ENCODE measurements around the gene CPTP. TPM values are rescaled to one million over a fixed set of nuclear protein-coding genes. Genes with fewer than 3 reads are reported as not detected.

CPTP gene
- total RNA-seq, 2 experiments from 2014 or later = 12.1 to 13.1 TPM

DNA sequence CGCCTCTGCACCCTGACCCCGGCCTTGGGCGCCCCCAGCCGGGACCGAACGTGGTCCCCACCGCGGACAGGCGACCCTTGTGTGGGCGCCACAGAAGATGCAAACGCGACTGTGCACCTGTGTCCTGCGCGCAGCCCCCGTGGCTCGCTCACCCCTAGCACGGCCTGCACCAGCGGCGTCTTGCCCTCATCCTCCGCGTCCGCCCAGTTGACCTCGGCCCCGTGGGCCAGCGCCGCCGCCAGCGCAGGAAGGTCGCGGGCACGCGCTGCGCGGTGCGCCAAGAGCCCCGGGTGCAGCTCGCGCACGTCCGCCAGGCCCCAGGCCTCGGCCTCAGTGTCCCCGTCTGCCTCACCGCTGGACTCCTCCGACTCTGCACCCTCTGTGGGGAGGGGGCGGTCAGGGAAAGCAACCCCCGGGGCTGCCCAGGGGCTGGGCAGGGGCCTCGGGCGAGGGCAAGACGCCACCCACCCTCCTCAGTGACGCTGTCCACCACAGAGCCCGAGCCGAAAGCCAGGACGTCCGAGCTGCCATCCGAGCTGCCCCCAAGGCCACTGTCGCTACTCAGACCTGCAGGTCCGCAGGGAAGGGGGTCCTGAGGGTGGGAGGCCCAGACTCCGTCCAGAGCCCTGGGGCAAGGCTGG, 30.2 kb upstream of the CPTP start:
- intact Hi-C loops (cut with micrococcal nuclease) = no loop called here
- ChIA-PET CTCF (no interaction called here), POLR2A (interaction anchor here (0.7 kb wide), 1 partner anchor 20 kb away, joined by 3 read pairs; no protein-coding TSS in a partner anchor)
- no peaks in the 10 kb centered on the region for H3K36me3 Mint-ChIP-seq
- no peak overlapping the region for H3K4me3 Mint-ChIP-seq
- DNase-seq = no peak
- no peaks in the 10 kb centered on the region for H3K27me3 Mint-ChIP-seq
- H3K27ac Mint-ChIP-seq = no peak overlapping the region
- H3K9me3 Mint-ChIP-seq = no peaks in the 10 kb centered on the region
- peaks cover 4% of the 10 kb centered on the region for H3K4me1 Mint-ChIP-seq (ENCODE audit: low read depth)

DNA sequence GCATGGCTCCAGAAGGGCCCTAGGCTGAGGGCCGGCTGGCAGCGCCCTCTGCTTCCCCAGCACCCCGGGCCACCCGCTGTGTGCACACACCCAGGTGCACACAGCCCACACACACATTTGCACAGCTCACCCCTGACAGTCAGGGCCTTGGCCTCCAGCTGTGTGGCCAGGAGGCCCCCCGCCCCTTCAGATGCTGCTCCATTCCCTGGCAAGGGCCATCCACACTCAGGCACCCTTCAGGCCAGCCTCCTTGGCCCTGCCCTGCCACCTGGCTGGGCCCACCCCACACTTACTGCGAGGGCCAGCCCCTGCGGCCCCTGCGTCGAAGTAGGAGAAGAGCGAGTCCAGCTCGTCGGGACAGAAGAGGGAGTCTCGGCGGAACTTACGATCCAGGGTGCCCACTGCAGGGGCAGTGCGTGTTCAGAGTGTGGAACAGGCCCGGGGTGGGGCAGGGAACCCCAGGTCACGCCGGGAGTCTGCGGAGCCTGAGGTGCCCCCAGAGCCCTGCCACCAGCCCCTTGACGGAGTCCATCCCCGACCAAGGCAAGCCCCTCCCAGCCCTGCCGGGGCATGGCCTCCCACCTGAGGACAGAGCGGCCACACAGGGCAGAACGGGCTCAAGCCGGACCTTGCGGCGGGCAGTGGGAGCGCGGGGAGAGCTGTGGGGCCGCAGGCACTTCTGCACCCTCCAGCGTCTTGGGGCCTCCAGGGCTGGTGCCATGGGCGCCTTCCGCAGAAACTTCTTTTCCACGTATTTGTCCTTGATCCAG, 29.3 kb upstream of the CPTP start:
- peaks cover 4% of the 10 kb centered on the region for H3K4me1 Mint-ChIP-seq (ENCODE audit: low read depth)
- CTCF ChIA-PET = no interaction called here
- H3K36me3 Mint-ChIP-seq = no peaks in the 10 kb centered on the region
- H3K27ac Mint-ChIP-seq = no peak overlapping the region
- DNase-seq = no peak
- H3K9me3 Mint-ChIP-seq = no peaks in the 10 kb centered on the region
- no peak overlapping the region for H3K4me3 Mint-ChIP-seq
- POLR2A ChIA-PET = interaction anchor here (0.6 to 0.7 kb wide), 2 partner anchors 19 to 26 kb away, joined by 3 read pairs; no protein-coding TSS in a partner anchor
- intact Hi-C loops (cut with micrococcal nuclease) = no loop called here
- H3K27me3 Mint-ChIP-seq = no peaks in the 10 kb centered on the region

DNA sequence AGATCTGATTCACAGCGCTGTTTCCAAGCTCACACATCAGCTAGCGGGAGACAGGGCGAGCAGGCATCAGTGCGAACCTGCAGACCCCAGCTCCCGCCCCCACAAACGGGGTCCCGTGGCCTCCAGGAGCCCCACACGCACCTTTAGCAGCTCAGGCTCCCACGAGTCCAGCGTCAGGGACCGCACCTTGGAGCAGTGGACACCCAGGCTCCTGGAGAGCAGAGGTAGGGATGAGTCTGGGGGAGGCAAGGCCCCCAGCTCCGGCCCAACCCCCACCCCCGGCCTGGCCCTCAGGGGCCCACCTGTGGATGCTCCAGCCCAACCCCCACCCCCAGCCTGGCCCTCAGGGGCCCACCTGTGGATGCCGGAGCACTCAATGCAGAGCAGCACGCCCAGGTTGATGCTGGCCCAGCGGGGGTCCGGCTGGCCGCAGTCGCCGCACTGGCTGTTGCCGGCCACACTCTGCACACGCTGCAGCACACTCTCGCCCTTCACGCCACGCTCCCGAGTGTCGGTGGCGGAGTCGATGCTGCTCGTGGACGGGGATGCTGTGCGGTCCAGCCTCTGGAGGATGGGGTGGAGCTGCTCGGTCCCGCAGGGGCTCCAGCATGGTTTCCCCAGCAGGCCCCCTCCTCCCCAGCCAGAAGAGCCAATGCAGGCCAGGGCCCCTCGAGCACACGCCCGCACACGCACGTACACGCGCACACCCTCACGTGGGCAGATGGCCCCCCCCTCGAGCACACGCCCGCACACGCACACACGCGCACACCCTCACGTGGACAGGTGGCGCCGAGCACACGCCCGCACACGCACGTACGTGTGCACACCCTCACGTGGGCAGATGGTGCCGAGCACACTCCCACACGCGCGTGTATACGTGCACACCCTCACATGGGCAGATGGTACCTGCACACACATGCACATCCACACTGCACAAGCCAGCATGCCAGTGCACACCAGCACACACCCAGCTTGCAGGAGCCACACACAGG, 28.2 kb upstream of the CPTP start:
- no peak overlapping the region for H3K4me3 Mint-ChIP-seq
- H3K9me3 Mint-ChIP-seq = no peaks in the 10 kb centered on the region
- intact Hi-C loops (cut with micrococcal nuclease) = no loop called here
- ChIA-PET CTCF (no interaction called here), POLR2A (no interaction called here)
- DNase-seq = no peak
- H3K36me3 Mint-ChIP-seq = no peaks in the 10 kb centered on the region
- peaks cover 4% of the 10 kb centered on the region for H3K4me1 Mint-ChIP-seq (ENCODE audit: low read depth)
- H3K27me3 Mint-ChIP-seq = no peaks in the 10 kb centered on the region
- no peak overlapping the region for H3K27ac Mint-ChIP-seq

DNA sequence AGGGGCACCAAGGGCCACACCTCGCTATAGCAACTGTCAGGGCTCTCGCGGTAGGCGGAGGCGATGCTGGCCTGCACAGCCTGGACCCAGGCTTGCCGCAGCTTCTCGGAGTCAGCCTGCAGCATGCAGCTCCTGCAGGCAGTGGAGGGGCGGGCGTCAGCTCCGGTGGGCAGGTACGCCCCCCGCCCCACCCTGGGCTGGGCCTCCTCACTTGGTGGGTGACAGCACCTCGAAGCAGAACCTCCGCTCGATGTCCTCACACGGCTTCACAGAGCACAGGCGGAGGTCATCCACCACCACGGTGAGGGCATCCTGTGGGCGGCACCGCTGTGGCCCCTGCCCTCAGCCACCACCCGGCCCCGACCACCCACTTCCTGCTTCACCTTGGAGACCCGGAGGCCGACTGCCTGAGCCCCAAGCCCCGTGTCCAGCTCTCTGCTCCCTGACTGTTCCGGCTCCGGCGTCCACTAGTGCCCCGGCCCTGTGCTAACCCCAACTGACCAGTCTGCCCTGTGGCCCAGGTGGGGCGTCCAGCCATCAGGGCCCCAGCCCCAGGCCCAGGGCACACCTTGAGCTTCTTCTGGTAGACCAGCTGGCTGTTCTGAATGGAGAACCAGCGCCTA, 26.7 kb upstream of the CPTP start:
- POLR2A ChIA-PET = no interaction called here
- H3K36me3 Mint-ChIP-seq = no peaks in the 10 kb centered on the region
- no peak overlapping the region for H3K4me3 Mint-ChIP-seq
- H3K27ac Mint-ChIP-seq = no peak overlapping the region
- no peaks in the 10 kb centered on the region for H3K4me1 Mint-ChIP-seq (ENCODE audit: low read depth)
- no peaks in the 10 kb centered on the region for H3K27me3 Mint-ChIP-seq
- H3K9me3 Mint-ChIP-seq = no peaks in the 10 kb centered on the region
- intact Hi-C loops (cut with micrococcal nuclease) = no loop called here
- no peak for DNase-seq
- CTCF ChIA-PET = no interaction called here

DNA sequence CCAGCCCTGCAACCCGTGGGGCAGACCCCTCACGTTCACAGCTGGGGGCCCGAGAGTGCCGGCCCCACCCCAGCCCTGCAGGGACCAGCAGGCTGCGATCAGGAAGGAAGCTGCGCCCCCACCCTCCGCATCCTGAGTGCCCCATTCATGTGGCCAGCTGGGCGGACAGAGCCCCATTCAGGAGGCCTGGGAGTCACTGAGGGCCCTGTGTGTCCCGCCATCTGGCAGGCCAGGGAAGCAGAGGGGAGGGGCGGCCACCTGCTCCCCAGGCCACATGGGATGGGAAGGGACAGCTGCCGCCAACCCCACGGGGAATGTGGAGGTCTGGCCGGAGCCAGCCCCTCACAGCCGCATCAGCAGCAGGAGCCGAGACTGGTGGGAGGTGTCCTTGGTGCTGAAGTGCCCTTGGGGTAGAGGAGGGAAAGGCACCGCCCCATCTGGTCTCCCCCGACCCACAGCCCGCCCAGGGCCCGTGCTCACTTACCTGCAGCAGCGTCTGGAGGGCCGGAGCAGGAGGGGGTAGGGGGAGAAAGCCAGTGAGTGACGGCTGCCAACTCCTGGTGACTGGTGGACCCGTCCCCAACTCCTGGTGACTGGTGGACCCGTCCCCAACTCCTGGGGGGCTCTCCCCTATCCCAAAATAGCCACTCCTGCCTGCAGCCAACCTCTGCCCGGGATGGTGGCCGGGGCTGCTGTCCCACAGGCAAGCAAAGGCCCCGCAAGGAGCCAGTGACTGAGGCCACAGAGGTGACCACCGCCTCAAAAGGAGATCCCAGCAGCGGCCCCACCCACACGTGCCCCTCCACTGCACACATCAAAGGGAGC, 25.5 kb upstream of the CPTP start:
- Mint-ChIP-seq H3K36me3 (no peaks in the 10 kb centered on the region), H3K4me3 (no peak overlapping the region), H3K27ac (no peak overlapping the region), H3K4me1 (ENCODE audit: low read depth) (no peaks in the 10 kb centered on the region), H3K9me3 (no peaks in the 10 kb centered on the region), H3K27me3 (no peaks in the 10 kb centered on the region)
- intact Hi-C loops (cut with micrococcal nuclease) = no loop called here
- POLR2A ChIA-PET = no interaction called here
- DNase-seq = no peak
- CTCF ChIA-PET = no interaction called here

DNA sequence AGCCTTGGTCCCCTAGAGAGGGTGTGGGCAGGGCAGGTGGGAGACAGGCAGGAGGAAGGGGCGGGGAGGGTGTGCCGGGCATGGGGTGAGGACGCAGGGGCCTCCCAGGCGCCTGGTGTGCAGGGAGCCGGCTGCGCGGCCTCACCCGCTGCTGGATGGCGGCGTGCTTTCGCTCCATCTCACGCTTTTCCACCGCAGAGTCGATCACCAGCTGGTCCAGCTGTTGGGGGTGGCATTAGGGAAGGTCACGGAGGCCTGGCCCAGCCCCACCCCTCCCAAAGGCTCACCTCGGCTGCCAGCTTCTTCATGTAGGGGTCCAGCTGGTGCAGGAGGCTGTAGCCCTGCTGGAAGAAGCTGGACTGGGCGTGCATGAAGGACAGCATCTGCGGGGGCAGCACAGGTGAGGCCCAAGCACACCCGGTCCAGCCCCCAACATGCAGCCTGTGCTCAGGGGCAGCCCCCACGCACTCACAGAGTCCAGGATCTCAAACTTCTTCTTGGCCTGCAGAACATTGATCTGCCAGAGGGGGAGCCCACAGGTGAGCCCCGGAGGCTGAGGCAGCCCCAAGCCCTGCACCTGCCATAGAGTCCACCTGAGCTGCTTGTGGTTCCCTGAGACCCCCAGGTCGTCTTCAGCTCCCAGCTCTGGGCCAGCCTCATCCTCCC, 24.8 kb upstream of the CPTP start:
- ChIA-PET POLR2A (no interaction called here), CTCF (interaction anchor here (1.1 kb wide), 1 partner anchor 13 kb away, joined by 4 read pairs; no protein-coding TSS in a partner anchor)
- peaks cover 2% of the 10 kb centered on the region for H3K4me1 Mint-ChIP-seq (ENCODE audit: low read depth)
- H3K4me3 Mint-ChIP-seq = no peak overlapping the region
- no peak overlapping the region for H3K27ac Mint-ChIP-seq
- intact Hi-C loops (cut with micrococcal nuclease) = no loop called here
- no peaks in the 10 kb centered on the region for H3K27me3 Mint-ChIP-seq
- no peaks in the 10 kb centered on the region for H3K36me3 Mint-ChIP-seq
- H3K9me3 Mint-ChIP-seq = no peaks in the 10 kb centered on the region
- DNase-seq = no peak

DNA sequence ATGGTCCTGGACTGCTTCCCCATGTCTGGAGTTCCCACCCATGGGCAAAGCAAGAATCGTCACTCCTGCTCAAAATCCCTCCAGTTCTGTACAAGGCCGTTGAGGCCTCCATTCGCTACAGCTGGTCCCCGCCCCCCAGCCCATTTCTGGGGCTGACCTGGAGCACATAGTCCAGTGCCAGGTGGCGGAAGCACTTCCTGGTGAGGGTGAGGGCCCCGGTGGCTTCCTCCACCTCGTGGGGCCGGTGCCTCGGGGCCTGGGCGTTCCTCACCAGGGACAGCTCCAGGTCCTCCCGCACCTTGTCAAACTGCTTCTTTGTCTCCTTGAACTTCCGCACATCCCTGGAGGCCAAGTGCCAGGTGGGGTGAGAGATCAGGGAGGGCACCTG, 24.3 kb upstream of the CPTP start:
- no peaks in the 10 kb centered on the region for H3K9me3 Mint-ChIP-seq
- DNase-seq = no peak
- H3K27me3 Mint-ChIP-seq = no peaks in the 10 kb centered on the region
- POLR2A ChIA-PET = no interaction called here
- H3K27ac Mint-ChIP-seq = no peak overlapping the region
- CTCF ChIA-PET = interaction anchor here (0.9 to 1.1 kb wide), 2 partner anchors 13 to 309 kb away, joined by 3 to 4 read pairs; no protein-coding TSS in a partner anchor
- H3K4me1 Mint-ChIP-seq (ENCODE audit: low read depth) = peaks cover 4% of the 10 kb centered on the region
- no peaks in the 10 kb centered on the region for H3K36me3 Mint-ChIP-seq
- intact Hi-C loops (cut with micrococcal nuclease) = no loop called here
- no peak overlapping the region for H3K4me3 Mint-ChIP-seq

DNA sequence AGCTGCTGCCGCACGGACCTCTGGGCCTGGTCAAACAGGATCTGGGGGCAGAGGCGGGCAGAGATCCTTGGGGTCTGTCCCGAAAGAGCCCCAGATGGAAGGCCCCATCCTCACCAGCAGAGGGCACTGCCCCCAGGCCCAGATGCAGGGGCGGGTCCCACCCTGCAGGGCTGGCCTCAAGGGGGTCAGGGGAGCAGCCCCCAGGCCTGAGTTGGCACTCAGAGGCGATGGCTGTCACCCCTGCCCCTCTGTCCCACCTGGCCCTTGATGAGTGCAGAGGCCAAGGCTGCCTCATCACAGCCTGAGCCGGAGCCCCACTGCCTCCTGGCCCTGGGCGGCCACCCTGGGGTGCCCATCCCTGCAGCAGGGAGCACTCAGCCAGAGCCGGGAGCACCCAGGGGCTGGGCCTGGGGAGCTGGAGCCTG, 22.6 kb upstream of the CPTP start:
- H3K27ac Mint-ChIP-seq = no peak overlapping the region
- CTCF ChIA-PET = no interaction called here

DNA sequence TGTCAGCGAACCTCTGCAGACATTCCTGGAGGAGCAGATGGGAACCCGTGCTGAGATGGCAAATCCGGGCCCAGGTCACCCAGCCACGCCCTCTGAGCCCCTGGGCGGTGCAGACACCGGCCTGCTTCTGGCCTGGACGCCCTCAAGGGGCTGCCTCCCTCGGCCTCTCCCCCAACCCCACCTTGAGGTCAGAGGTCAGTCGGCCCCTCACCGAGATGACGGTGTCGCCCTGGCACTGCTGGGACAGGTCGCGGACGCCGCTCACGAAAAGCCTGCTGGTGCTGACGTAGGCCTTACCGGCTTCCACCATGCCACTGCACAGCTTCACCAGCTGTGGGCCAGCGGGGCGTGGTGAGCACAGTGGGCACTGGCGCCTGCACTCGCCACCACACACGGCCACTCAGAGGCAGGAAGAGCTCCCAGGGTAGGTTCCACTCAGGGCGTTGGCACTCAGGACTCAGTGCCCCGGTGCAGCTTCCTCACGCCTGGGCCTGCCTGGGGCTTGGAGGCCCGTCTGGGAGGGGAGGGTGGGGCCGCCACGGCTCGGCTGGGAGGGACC, 21.6 kb upstream of the CPTP start:
- CTCF ChIA-PET = no interaction called here
- DNase-seq = no peak
- Mint-ChIP-seq H3K9me3 (no peaks in the 10 kb centered on the region), H3K36me3 (no peaks in the 10 kb centered on the region), H3K27me3 (no peaks in the 10 kb centered on the region), H3K4me1 (ENCODE audit: low read depth) (peaks cover 20% of the 10 kb centered on the region), H3K4me3 (no peak overlapping the region), H3K27ac (no peak overlapping the region)
- intact Hi-C loops (cut with micrococcal nuclease) = no loop called here
- POLR2A ChIA-PET = no interaction called here

More for the DNA sequence above, 22.6 kb upstream of the CPTP start:
- H3K4me3 Mint-ChIP-seq = no peak overlapping the region
- POLR2A ChIA-PET = no interaction called here
- H3K4me1 Mint-ChIP-seq (ENCODE audit: low read depth) = peaks cover 18% of the 10 kb centered on the region
- intact Hi-C loops (cut with micrococcal nuclease) = no loop called here
- H3K9me3 Mint-ChIP-seq = no peaks in the 10 kb centered on the region
- H3K27me3 Mint-ChIP-seq = no peaks in the 10 kb centered on the region
- no peak for DNase-seq
- H3K36me3 Mint-ChIP-seq = no peaks in the 10 kb centered on the region

DNA sequence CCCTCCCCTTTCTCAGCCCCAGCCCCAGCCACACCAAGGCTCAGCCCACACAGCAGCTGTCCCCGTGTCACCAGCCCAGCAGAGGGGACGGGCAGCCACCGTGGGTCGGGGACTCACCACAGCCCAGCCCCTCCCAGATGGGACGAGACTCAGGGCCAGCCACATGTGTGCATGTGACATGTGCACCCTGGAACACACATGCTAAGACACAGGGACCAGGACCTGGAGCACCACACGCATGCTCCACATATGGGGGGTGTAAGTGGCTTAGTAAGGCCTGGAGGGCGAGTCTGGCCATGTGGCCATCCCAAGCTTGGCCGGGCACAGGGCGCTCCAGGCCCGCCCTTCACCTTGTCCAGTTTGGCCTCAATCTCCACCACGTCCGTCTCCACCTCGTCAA, 20.9 kb upstream of the CPTP start:
- H3K27me3 Mint-ChIP-seq = no peaks in the 10 kb centered on the region
- intact Hi-C loops (cut with micrococcal nuclease) = no loop called here
- DNase-seq = no peak
- H3K4me3 Mint-ChIP-seq = no peak overlapping the region
- H3K9me3 Mint-ChIP-seq = no peaks in the 10 kb centered on the region
- peaks cover 20% of the 10 kb centered on the region for H3K4me1 Mint-ChIP-seq (ENCODE audit: low read depth)
- H3K36me3 Mint-ChIP-seq = no peaks in the 10 kb centered on the region
- CTCF ChIA-PET = no interaction called here
- no peak overlapping the region for H3K27ac Mint-ChIP-seq
- POLR2A ChIA-PET = no interaction called here
